ENCODE data around the gene FNIP1.
A peak's percentile ranks its signal among the peaks of the same experiment; 100 is the strongest.
"Not testable (repeated sequence)": the region's sequence is repeated elsewhere in the genome, so short reads cannot be mapped to it uniquely, and the experiment has no call there.

FNIP1 gene

DNA sequence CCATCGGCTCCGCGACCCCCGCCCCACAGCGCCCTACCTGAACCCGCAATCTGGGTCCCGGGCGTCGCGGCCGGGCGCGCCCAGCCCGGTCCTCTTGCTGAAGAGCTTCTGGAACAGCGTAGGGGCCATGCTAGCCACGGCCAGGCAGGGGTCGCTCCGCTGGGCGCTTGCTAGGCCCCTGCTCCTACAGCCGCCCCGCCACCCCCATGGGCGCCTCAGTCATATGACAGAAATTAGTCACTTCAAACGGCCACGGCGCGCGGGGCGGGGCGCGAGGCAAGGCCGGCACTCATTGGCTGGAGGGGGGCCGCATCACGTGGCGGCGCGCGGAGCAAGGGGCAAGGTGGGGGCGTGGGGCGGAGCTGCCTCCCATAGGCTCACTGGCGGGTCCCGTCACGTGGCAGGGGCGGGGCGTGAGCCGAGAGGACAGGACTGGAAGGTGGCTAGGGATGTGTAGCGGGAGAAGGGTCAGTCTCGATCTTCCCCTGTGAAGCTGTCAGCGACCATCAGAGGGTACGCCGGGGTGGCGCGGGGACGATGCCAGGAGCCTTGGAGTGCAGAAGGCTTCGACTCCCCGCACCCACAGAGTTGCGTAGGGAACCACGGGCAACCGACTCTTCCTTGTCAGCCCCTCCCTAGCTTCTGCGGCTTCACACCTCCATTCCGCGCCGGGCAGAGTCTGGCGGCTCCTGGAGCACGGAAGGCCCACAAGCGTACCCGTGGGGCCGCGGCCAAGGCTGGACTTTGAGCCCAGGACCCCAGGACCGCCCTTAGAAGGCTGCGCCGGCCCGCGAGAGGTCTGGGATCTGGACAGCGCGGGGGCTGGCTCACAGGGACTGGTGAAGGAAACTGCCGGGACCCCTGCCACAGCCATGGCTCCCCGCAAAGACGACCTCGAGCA, at the start of gene FNIP1:
Gene FNIP1, minus strand, starts transcription at position 225 of the 901 bp plus-strand sequence. Its CDS starts 96 bp downstream, at position 129.
- DNase-seq (ENCODE audit: low spot score), result peak; percentile 99

- DNase-seq (ENCODE audit: low spot score), result no peak
These were observed 49.7 kb upstream of the FNIP1 start for GRCh38 chr5:131846536-131846935.

DNA sequence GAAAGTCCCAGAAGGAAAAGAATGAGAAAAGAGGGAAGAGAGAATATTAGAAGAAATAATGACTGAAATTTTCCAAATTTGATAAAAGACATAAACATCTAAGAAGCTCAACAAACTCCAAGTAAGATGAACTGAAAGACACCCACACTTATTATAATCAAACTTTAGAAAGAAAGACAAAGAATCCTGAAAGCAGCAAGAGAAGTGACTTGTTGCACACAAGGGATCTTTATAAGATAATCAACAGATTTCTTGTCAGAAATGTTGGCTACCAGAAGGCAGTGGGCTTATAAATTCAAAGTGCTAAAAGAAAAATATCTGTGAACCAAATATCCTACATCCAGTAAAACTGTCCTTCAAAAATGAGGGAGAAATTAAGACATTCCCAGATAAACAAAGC, 49.0 kb upstream of the FNIP1 start:
- DNase-seq (ENCODE audit: low spot score), result no peak

DNA sequence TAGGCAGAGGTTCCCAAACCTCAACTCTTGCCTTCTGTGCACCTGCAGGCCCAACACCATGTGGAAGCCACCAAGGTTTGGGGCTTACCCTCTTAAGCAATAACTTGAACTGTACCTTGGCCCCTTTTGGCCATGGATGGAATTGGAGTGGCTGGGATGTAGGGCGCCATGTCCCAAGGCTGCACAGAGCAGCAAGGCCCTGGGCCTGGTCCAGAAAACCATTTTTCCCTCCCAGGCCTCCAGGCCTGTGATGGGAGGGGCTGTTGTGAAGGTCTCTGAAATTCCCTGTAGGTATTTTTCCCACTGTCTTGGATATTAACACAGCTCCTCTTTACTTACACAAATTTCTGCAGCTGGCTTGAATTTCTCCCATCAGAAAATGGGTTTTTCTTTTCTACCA, 46.2 kb upstream of the FNIP1 start:
- not testable (repeated sequence) for DNase-seq (ENCODE audit: low spot score)

DNA sequence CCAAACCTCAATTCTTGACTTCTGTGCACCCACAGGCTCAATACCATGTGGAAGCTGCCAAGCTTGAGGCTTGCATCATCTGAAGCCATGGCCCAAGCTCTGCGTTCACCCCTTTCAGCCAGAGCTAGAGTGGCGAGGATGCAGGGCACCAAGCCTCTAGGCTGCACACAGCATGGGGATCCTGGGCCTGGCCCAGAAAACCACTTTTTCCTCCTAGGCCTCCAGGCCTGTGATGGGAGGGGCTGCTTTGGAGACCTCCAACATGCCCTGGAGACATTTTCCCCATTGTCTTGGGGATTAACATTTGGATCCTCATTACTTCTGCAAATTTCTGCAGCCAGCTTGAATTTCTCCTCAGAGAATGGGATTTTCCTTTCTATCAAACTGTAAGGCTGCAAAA, 35.9 kb upstream of the FNIP1 start:
- DNase-seq (ENCODE audit: low spot score), result not testable (repeated sequence)

GRCh38 chr5:131825404-131826013, 28.7 kb upstream of the FNIP1 start:
- DNase-seq (ENCODE audit: low spot score), result no peak

GRCh38 chr5:131824631-131825030, 27.8 kb upstream of the FNIP1 start:
- DNase-seq (ENCODE audit: low spot score), result no peak

GRCh38 chr5:131821221-131821620, 24.4 kb upstream of the FNIP1 start:
- DNase-seq (ENCODE audit: low spot score), result no peak

- DNase-seq (ENCODE audit: low spot score), result no peak
These were observed 21.3 kb upstream of the FNIP1 start for GRCh38 chr5:131818001-131818724.

DNA sequence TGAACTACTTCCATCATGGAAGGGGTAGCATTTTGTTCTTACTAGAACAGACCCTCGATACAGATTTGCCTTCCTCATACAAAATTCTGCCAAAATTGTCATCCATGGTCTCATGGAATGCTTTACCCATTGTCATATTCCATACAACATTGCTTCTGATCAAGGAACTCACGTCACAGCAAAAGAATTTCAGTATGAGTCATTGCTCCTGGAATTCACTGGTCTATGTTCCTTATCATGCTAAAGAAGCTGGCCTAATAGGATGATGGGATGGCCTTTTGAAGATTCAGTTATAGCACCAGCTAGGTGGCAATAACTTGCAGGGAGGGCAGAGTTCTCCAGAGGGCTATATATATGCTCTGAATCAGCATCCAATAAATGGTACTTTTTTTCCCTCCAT, 18.2 kb upstream of the FNIP1 start:
- no peak for DNase-seq (ENCODE audit: low spot score)

- no peak for DNase-seq (ENCODE audit: low spot score)
These were observed 15.7 kb upstream of the FNIP1 start for GRCh38 chr5:131812371-131813160.

- DNase-seq (ENCODE audit: low spot score), result no peak
These were observed 13.9 kb upstream of the FNIP1 start for GRCh38 chr5:131810510-131811249.

DNA sequence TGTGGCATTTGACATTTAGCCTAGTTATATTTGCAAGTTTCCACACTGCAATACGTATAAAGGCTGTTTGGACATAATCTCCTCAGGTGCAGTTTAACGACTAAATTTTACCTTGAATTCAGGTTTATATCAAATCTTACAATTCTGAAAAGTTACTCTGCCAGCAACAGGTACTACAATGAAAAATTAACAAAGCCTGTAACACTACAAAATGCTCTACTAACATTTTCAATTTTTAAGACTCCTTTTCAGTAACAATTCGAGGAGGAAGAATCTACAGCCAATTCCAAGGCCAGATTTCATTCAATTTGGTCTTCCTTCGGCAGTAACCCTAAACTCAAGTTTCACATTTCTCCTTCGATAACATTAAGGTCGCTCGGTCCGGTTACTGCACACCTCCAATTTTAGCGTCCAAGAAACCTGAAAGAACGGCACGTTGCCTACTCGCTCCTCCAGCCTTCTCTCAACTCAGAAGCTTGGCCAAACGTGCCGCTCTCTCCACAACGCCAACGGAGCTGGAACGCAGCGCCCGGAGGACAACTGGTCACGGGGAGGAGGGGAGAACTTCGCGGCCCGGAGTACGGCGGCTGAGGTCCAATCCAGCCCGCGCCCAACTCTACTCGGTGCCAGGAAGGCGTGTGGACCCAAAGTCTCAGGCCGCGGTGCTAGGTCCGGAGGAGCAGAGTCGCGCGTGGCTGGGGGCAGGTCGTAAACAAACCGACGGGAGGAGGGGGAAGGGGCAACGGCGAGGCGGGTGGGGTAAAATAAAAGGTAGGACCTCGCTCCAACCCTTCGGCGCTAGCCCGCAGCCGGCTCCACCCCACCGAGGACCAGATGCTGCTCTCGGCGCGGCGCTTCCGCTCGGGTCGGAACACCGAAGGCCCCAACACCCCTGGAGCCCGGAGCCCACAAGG, 681 bp downstream of the FNIP1 start:
- DNase-seq (ENCODE audit: low spot score), result peak; percentile 75

DNA sequence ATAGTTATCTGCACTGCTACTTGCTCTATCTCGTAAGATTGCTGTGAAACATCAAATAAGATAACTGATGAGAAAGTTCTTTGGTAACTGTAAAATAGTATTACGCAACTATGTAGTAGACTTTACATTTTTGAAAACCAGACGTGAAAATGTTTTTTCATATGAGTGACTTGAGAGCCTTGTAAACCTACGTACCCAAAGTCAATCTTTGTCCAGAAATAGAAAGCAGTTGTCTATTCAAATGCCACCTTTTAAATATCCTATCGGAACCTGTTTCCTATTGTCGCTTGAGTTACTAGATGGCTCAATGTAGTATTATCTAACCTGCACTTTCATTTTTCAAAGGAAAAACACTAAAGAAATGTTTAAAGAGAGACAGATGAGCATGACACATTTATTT, 1.6 kb downstream of the FNIP1 start:
- no peak for DNase-seq (ENCODE audit: low spot score)

- no peak for DNase-seq (ENCODE audit: low spot score)
These were observed 2.2 kb downstream of the FNIP1 start for GRCh38 chr5:131794586-131794985.

DNA sequence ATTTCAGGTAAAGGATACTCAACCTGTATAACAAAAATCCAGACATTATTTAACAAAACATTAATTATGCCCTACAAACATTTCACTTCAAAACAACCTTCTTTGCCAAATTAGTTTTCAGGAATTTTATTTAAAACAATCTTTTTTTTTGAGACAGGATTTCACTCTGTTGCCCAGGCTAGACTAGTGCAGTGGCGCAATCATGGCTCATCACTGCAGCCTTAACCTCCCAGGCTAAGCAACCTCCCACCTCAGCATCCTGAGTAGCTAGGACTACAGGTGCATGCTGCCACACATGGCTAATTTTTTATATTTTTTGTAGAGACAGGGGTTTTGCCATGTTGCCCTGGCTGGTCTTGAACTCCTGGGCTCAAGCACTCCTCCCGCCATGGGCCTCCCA, 3.9 kb downstream of the FNIP1 start:
- DNase-seq (ENCODE audit: low spot score), result no peak

- DNase-seq (ENCODE audit: low spot score), result no peak
These were observed 5.0 kb downstream of the FNIP1 start for GRCh38 chr5:131791866-131792265.

DNA sequence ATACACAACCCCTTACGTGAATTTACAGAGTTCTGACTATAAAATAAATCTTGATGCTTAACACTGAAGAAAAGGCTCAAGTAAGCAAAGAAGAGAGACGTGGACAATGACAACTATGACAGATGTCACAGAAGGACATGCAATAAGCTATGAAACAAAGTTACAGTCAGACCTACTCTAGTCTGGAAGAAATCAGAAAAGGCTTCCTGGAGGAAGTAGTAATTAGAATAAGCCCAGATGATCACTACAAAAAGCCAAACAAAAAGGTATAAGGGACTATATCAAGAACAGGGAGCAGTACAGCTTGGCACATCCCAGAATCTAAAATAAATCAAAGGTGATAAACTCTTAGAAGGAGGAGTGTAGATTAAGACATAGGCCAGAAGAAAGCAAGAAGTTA, 6.3 kb downstream of the FNIP1 start:
- no peak for DNase-seq (ENCODE audit: low spot score)

DNA sequence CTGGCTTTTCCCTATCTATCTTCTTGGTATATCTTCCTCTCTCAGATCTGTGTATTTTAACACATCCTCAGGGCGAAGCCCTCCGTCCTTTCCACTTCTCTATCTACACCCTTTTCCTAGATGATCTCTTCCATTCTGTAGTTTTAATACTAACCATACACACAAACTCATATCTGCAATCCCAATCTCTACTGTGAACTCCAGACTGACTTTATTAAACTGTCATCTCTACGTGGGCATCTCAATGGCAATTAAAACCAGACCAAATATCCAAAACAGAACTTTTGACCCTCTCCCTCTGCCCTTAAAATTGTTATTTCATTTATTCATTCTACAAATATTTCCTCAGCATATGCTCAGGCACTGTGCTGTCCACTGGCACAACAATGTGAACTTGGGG, 7.1 kb downstream of the FNIP1 start:
- no peak for DNase-seq (ENCODE audit: low spot score)

DNA sequence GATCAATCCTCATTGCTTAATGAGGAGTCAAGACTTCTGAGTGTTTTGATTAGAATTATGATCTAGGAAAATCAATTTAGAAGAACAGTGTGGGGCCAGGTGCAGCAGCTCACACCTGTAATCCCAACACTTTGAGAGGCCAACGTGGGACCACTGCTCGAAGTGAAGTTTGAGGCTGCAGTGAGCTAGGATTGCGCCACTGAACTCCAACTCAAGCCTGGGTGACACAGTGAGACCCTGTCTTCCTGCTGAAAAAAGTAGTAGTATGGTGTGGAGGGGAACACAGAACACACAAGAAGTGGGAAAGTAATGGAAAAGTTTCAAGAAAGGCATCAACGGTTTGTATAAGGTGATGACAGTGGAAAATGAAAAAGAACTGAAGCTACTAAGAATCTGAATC, 9.1 kb downstream of the FNIP1 start:
- DNase-seq (ENCODE audit: low spot score), result no peak
